Astrocyte (in vitro differentiated cells and primary cell): Measurements from ENCODE around the gene OR5C1. TPM values are rescaled to one million over a fixed set of nuclear protein-coding genes. Genes with fewer than 3 reads are reported as not detected.

ENCODE experiments used
- DNase-seq: peaks from one replicate; pipeline ENCODE4 v3.0.0-alpha.2; 2010; ENCODE audit warnings: low read depth
- FAIRE-seq: peaks from 2 replicates; lab custom pipeline; 2011; peaks lifted over from hg19 to GRCh38; lab: Jason Lieb, UNC
- H2AFZ ChIP-seq: 2 replicates; pipeline ENCODE4 v1.6.0; 2012; ENCODE audit warnings: low read depth, low read length, inconsistent platforms
- H3K27ac ChIP-seq: 2 replicates; pipeline ENCODE4 v1.5.1; 2011; ENCODE audit warnings: low read depth, low read length, inconsistent platforms
- H3K27me3 ChIP-seq: 2 replicates; pipeline ENCODE4 v1.6.0; 2011; ENCODE audit warnings: low read length, inconsistent platforms; ENCODE audit not compliant: insufficient read depth
- H3K36me3 ChIP-seq: 2 replicates; pipeline ENCODE4 v1.5.1; 2011; ENCODE audit warnings: low read length, inconsistent platforms; ENCODE audit not compliant: insufficient read depth
- H3K4me1 ChIP-seq: 2 replicates; pipeline ENCODE4 v1.5.1; 2011; ENCODE audit warnings: low read length, inconsistent platforms; ENCODE audit not compliant: insufficient read depth
- H3K4me2 ChIP-seq: 2 replicates; pipeline ENCODE4 v1.6.0; 2012; ENCODE audit warnings: low read length, inconsistent platforms
- H3K4me3 ChIP-seq: 2 replicates; pipeline ENCODE4 v1.5.1; 2011; ENCODE audit warnings: low read depth, mild to moderate bottlenecking, low read length, inconsistent platforms; ENCODE audit not compliant: insufficient read depth
- H3K79me2 ChIP-seq: 2 replicates; pipeline ENCODE4 v1.6.0; 2012; ENCODE audit warnings: mild to moderate bottlenecking, low read length, inconsistent platforms; ENCODE audit not compliant: insufficient read depth
- H3K9ac ChIP-seq: 2 replicates; pipeline ENCODE4 v1.6.0; 2012; ENCODE audit warnings: mild to moderate bottlenecking, low read length, inconsistent platforms
- H3K9me3 ChIP-seq: 2 replicates; pipeline ENCODE4 v1.5.1; 2012; ENCODE audit warnings: low read depth, mild to moderate bottlenecking, low read length, inconsistent platforms; ENCODE audit not compliant: insufficient read depth
- H4K20me1 ChIP-seq: 2 replicates; pipeline ENCODE4 v1.6.0; 2012; ENCODE audit warnings: low read length, inconsistent platforms; ENCODE audit not compliant: insufficient read depth
- H3K27ac Mint-ChIP-seq: one replicate; pipeline ENCODE4 v1.8.0; 2021; ENCODE audit warnings: mild to moderate bottlenecking, mixed read lengths; ENCODE audit not compliant: unreplicated experiment
- H3K27me3 Mint-ChIP-seq: one replicate; pipeline ENCODE4 v1.8.0; 2021; ENCODE audit warnings: low read depth, mixed read lengths; ENCODE audit not compliant: unreplicated experiment
- H3K36me3 Mint-ChIP-seq: one replicate; pipeline ENCODE4 v1.8.0; 2021; ENCODE audit warnings: low read depth, mixed read lengths; ENCODE audit not compliant: unreplicated experiment
- H3K4me1 Mint-ChIP-seq: one replicate; pipeline ENCODE4 v1.8.0; 2021; ENCODE audit warnings: low read depth, mixed read lengths; ENCODE audit not compliant: unreplicated experiment
- H3K4me3 Mint-ChIP-seq: one replicate; pipeline ENCODE4 v1.8.0; 2021; ENCODE audit warnings: mild to moderate bottlenecking, moderate library complexity, mixed read lengths; ENCODE audit not compliant: unreplicated experiment
- H3K9me3 Mint-ChIP-seq: one replicate; pipeline ENCODE4 v1.8.0; 2021; ENCODE audit warnings: mild to moderate bottlenecking, mixed read lengths; ENCODE audit not compliant: unreplicated experiment
- CTCF ChIP-seq: IDR thresholded peaks from 2 replicates; pipeline ENCODE4 v1.5.1; 2011; ENCODE audit warnings: low read depth, mild to moderate bottlenecking, inconsistent platforms, low read length, moderate library complexity; ENCODE audit not compliant: insufficient read depth
- EZH2 ChIP-seq: IDR thresholded peaks from 2 replicates; pipeline ENCODE4 v1.6.1; 2012; ENCODE audit warnings: mild to moderate bottlenecking, low read length, inconsistent platforms; ENCODE audit not compliant: insufficient read depth
- total RNA-seq: library from RNA; stranded (reverse); gene quantifications from 2 replicates; pipeline ENCODE4 v1.2.1, GENCODE V29; 2021

OR5C1 gene
- total RNA-seq, 1 donor from 2014 or later: not detected

GRCh38 chr9:122791872-122792669 lies 3.3 kb downstream of the OR5C1 start:
- H3K27me3 ChIP-seq: no peaks in the 10 kb centered on the region
- H3K4me1 ChIP-seq: no peaks in the 10 kb centered on the region
- Mint-ChIP-seq H3K9me3 (peaks cover 21% of the 10 kb centered on the region), H3K36me3 (no peaks in the 10 kb centered on the region), H3K4me3 (no peak overlapping the region), H3K4me1 (no peaks in the 10 kb centered on the region), H3K27me3 (peaks cover 20% of the 10 kb centered on the region), H3K27ac (no peak overlapping the region)
- H3K4me2 ChIP-seq: no peak overlapping the region
- no peaks in the 10 kb centered on the region for H3K79me2 ChIP-seq
- H2AFZ ChIP-seq: no peak overlapping the region
- no peaks in the 10 kb centered on the region for H4K20me1 ChIP-seq
- no peaks in the 10 kb centered on the region for H3K36me3 ChIP-seq
- H3K27ac ChIP-seq: no peak overlapping the region
- DNase-seq (no peak), FAIRE-seq (no peak)
- H3K9ac ChIP-seq: no peak overlapping the region
- TF ChIP-seq CTCF (no peak), EZH2 (no peak)
- no peaks in the 10 kb centered on the region for H3K9me3 ChIP-seq
- no peak overlapping the region for H3K4me3 ChIP-seq

- H3K4me1 Mint-ChIP-seq: no peaks in the 10 kb centered on the region
- H3K36me3 Mint-ChIP-seq: no peaks in the 10 kb centered on the region
- no peak for TF ChIP-seq EZH2
- TF ChIP-seq CTCF: no peak
- H3K4me3 ChIP-seq: no peak overlapping the region
- DNase-seq (no peak), FAIRE-seq (no peak)
- no peak overlapping the region for H2AFZ ChIP-seq
- no peak overlapping the region for H3K4me3 Mint-ChIP-seq
- H3K9me3 Mint-ChIP-seq: peaks cover 16% of the 10 kb centered on the region
- H3K79me2 ChIP-seq: no peaks in the 10 kb centered on the region
- no peaks in the 10 kb centered on the region for H3K4me1 ChIP-seq
- no peak overlapping the region for H3K9ac ChIP-seq
- no peak overlapping the region for H3K27ac ChIP-seq
- H3K4me2 ChIP-seq: no peak overlapping the region
- H3K36me3 ChIP-seq: no peaks in the 10 kb centered on the region
- H3K27ac Mint-ChIP-seq: no peak overlapping the region
- no peaks in the 10 kb centered on the region for H3K27me3 ChIP-seq
- no peaks in the 10 kb centered on the region for H4K20me1 ChIP-seq
- H3K9me3 ChIP-seq: no peaks in the 10 kb centered on the region
- peaks cover 35% of the 10 kb centered on the region for H3K27me3 Mint-ChIP-seq
Measured at GRCh38 chr9:122797316-122798063, 8.8 kb downstream of the OR5C1 start.
